Measurements from ENCODE around the gene TMCC1.

DNA sequence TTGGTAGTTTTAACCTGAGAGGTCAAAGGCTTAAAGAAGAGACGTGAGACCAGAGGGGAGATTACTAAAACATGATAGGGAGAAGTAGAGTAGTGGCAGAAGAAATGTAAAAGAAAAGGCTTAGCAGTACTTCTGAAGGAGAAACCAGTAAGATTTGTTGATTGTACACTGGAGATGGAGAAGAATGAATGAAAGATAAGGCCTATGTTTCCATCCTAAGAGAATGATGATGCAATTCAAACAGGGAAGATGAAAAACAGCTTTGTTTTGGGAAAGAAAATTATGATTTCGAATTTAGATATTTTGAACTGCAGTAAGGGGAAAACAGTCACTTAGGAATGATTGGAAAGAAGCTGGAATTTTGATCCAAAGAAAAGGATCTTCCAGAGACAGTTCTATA lies 189.6 kb downstream of the TMCC1 start:
- TF ChIP-seq, protein P1, sequence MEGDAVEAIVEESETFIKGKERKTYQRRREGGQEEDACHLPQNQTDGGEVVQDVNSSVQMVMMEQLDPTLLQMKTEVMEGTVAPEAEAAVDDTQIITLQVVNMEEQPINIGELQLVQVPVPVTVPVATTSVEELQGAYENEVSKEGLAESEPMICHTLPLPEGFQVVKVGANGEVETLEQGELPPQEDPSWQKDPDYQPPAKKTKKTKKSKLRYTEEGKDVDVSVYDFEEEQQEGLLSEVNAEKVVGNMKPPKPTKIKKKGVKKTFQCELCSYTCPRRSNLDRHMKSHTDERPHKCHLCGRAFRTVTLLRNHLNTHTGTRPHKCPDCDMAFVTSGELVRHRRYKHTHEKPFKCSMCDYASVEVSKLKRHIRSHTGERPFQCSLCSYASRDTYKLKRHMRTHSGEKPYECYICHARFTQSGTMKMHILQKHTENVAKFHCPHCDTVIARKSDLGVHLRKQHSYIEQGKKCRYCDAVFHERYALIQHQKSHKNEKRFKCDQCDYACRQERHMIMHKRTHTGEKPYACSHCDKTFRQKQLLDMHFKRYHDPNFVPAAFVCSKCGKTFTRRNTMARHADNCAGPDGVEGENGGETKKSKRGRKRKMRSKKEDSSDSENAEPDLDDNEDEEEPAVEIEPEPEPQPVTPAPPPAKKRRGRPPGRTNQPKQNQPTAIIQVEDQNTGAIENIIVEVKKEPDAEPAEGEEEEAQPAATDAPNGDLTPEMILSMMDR (conservative IDR thresholded peaks at IDR 0.05; ENCODE audit: low read length), result no peak
- TF ChIP-seq EZH2phosphoT487 (IDR thresholded peaks at IDR 0.05; ENCODE audit: borderline replicate concordance), result no peak
